ENCODE results near the gene GABRG3. TPM values are rescaled to one million over a fixed set of nuclear protein-coding genes. Genes with fewer than 3 reads are reported as not detected.

Gene GABRG3
- total and polyA plus RNA-seq, 3 experiments from 2014 or later, result not detected

DNA sequence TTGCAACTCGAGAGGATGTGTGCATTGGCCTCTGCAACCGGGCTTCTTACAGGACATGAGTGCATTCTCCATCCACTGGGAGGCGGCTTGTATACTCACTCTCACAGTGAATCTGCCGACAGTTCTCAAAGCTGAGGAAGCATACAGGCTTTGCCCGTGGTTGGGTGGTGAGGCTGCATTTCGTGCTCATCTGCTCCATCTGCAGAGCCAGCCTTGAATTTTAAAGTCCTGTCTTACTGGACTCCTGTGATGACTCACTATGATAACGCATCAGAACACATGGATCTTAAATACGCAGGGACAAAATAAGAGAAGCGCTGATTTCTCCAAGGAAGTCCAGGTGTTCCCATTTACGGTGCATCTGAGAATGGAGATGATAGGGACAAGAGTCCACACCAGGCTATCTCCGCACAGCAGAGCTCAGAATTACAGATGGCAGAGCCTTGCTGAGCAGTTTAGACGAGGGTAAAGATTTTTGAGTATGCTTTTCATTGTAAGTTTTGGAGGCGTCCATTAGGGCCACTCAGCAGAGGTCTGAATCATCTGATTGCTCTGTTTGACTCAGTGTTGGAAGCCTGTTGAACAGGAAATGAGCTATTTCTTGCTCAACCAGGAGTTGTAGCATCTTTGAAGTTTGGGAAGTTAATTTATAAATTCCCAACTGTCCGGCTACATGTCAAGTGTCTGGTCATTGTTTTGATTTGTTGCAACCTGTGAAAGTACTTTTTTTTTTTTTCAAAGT is 87.1 kb downstream of the GABRG3 start:
- ChIA-PET CTCF (no interaction called here), POLR2A (no interaction called here)
- Histone ChIP-seq H3K4me1 (ENCODE audit: insufficient read depth, low read length) (no peaks in the 10 kb centered on the region), H3K27ac (ENCODE audit: low read depth, low read length) (no peak overlapping the region), H3K27me3 (ENCODE audit: insufficient read depth, low read length, poor library complexity, severe bottlenecking) (no peaks in the 10 kb centered on the region), H3K36me3 (ENCODE audit: insufficient read depth, low read length) (no peaks in the 10 kb centered on the region), H3K9me3 (ENCODE audit: low read length) (no peaks in the 10 kb centered on the region), H3K4me3 (ENCODE audit: low read length) (no peak overlapping the region)
- no peak overlapping the region for H3K4me3 Mint-ChIP-seq
- no peak overlapping the region for H3K27ac Mint-ChIP-seq
- H3K36me3 Mint-ChIP-seq, result no peaks in the 10 kb centered on the region
- H3K27me3 Mint-ChIP-seq, result no peaks in the 10 kb centered on the region
- no peaks in the 10 kb centered on the region for H3K4me1 Mint-ChIP-seq
- peaks cover 2 to 15% (median 4%) of the 10 kb centered on the region in 5 donors for H3K9me3 Mint-ChIP-seq
- no peak for DNase-seq

DNA sequence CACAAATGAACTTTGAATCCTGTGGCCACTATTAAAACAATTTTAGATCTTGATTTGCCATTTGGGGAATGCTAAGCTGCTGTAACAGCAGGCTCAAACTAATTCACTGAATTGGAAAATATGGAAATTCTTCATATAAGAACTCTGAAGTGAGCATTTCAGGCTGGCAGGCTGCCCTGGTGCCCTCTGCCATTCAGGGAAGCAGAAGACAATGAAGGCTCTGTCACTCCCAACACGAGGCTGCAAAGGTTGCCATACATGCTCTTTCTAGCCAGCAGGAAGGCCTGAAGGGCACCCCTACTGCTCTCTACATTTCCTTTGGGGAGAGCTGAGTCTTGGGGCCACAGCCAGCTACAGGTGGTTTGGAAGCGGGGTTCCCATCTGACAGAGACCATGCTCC is 88.0 kb downstream of the GABRG3 start:
- no peaks in the 10 kb centered on the region for H3K27me3 Mint-ChIP-seq
- CTCF ChIA-PET, result no interaction called here
- DNase-seq, result no peak
- Histone ChIP-seq H3K27me3 (ENCODE audit: insufficient read depth, low read length, poor library complexity, severe bottlenecking) (no peaks in the 10 kb centered on the region), H3K36me3 (ENCODE audit: insufficient read depth, low read length) (no peaks in the 10 kb centered on the region), H3K9me3 (ENCODE audit: low read length) (no peaks in the 10 kb centered on the region), H3K4me1 (ENCODE audit: insufficient read depth, low read length) (no peaks in the 10 kb centered on the region), H3K4me3 (ENCODE audit: low read length) (no peak overlapping the region), H3K27ac (ENCODE audit: low read depth, low read length) (no peak overlapping the region)
- H3K36me3 Mint-ChIP-seq, result no peaks in the 10 kb centered on the region
- peaks cover 0 to 15% (median 4%) of the 10 kb centered on the region in 5 donors for H3K9me3 Mint-ChIP-seq
- no peaks in the 10 kb centered on the region for H3K4me1 Mint-ChIP-seq
- H3K4me3 Mint-ChIP-seq, result no peak overlapping the region
- H3K27ac Mint-ChIP-seq, result no peak overlapping the region
- POLR2A ChIA-PET, result no interaction called here

GRCh38 chr15:27059610-27060202 is 88.7 kb downstream of the GABRG3 start:
- CTCF ChIA-PET, result no interaction called here
- H3K27me3 ChIP-seq (ENCODE audit: insufficient read depth, low read length, poor library complexity, severe bottlenecking), result no peaks in the 10 kb centered on the region
- no peak overlapping the region for H3K27ac ChIP-seq (ENCODE audit: low read depth, low read length)
- Mint-ChIP-seq H3K4me1 (no peaks in the 10 kb centered on the region), H3K27me3 (no peaks in the 10 kb centered on the region), H3K27ac (no peak overlapping the region), H3K36me3 (no peaks in the 10 kb centered on the region), H3K9me3 (peaks cover 0 to 15% (median 2%) of the 10 kb centered on the region in 5 donors), H3K4me3 (no peak overlapping the region)
- H3K9me3 ChIP-seq (ENCODE audit: low read length), result no peaks in the 10 kb centered on the region
- no peak for DNase-seq
- POLR2A ChIA-PET, result no interaction called here
- no peaks in the 10 kb centered on the region for H3K36me3 ChIP-seq (ENCODE audit: insufficient read depth, low read length)
- H3K4me1 ChIP-seq (ENCODE audit: insufficient read depth, low read length), result no peaks in the 10 kb centered on the region
- no peak overlapping the region for H3K4me3 ChIP-seq (ENCODE audit: low read length)

- Mint-ChIP-seq H3K9me3 (peaks cover 2 to 28% (median 9%) of the 10 kb centered on the region in 5 donors), H3K4me3 (no peak overlapping the region), H3K27ac (no peak overlapping the region), H3K36me3 (no peaks in the 10 kb centered on the region), H3K4me1 (no peaks in the 10 kb centered on the region), H3K27me3 (no peaks in the 10 kb centered on the region)
- CTCF ChIA-PET, result no interaction called here
- H3K9me3 ChIP-seq (ENCODE audit: low read length), result no peaks in the 10 kb centered on the region
- POLR2A ChIA-PET, result no interaction called here
- H3K4me1 ChIP-seq (ENCODE audit: insufficient read depth, low read length), result no peaks in the 10 kb centered on the region
- H3K36me3 ChIP-seq (ENCODE audit: insufficient read depth, low read length), result no peaks in the 10 kb centered on the region
- H3K27ac ChIP-seq (ENCODE audit: low read depth, low read length), result no peak overlapping the region
- H3K27me3 ChIP-seq (ENCODE audit: insufficient read depth, low read length, poor library complexity, severe bottlenecking), result no peaks in the 10 kb centered on the region
- DNase-seq, result no peak
- H3K4me3 ChIP-seq (ENCODE audit: low read length), result no peak overlapping the region
These were observed 90.8 kb downstream of the GABRG3 start for GRCh38 chr15:27061739-27062138.

DNA sequence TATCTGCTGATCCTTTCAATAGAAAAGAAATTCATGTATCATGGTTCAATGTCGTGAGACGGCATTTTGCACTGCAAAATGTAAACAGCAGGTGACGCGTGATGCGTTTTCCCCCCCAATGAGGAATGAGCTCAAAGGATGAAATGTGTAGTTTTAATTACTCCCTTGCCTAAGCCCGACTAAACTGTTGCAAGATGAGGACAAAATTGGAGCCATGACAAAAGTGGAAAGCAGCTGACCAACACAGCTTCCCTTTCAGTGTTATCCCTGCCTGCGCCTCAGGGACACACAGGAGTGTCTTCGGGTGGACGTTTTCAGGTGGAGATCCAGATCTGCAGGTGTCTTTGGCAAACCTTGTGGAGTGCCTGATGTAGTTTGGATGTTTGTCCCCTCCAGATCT is 92.0 kb downstream of the GABRG3 start:
- ChIA-PET POLR2A (no interaction called here), CTCF (no interaction called here)
- Histone ChIP-seq H3K36me3 (ENCODE audit: insufficient read depth, low read length) (no peaks in the 10 kb centered on the region), H3K4me3 (ENCODE audit: low read length) (no peak overlapping the region), H3K27ac (ENCODE audit: low read depth, low read length) (no peak overlapping the region), H3K27me3 (ENCODE audit: insufficient read depth, low read length, poor library complexity, severe bottlenecking) (no peaks in the 10 kb centered on the region), H3K4me1 (ENCODE audit: insufficient read depth, low read length) (no peaks in the 10 kb centered on the region), H3K9me3 (ENCODE audit: low read length) (no peaks in the 10 kb centered on the region)
- DNase-seq, result no peak
- H3K36me3 Mint-ChIP-seq, result no peaks in the 10 kb centered on the region
- no peaks in the 10 kb centered on the region for H3K27me3 Mint-ChIP-seq
- no peak overlapping the region for H3K27ac Mint-ChIP-seq
- H3K4me1 Mint-ChIP-seq, result no peaks in the 10 kb centered on the region
- no peak overlapping the region for H3K4me3 Mint-ChIP-seq
- peaks cover 7 to 35% (median 14%) of the 10 kb centered on the region in 5 donors for H3K9me3 Mint-ChIP-seq

- CTCF ChIA-PET, result no interaction called here
- POLR2A ChIA-PET, result no interaction called here
- H3K4me3 Mint-ChIP-seq, result no peak overlapping the region
- no peak for DNase-seq
- H3K27me3 ChIP-seq (ENCODE audit: insufficient read depth, low read length, poor library complexity, severe bottlenecking), result no peaks in the 10 kb centered on the region
- no peak overlapping the region for H3K4me3 ChIP-seq (ENCODE audit: low read length)
- H3K27me3 Mint-ChIP-seq, result no peaks in the 10 kb centered on the region
- H3K9me3 ChIP-seq (ENCODE audit: low read length), result peaks cover 5% of the 10 kb centered on the region
- H3K9me3 Mint-ChIP-seq, result peaks cover 14 to 39% (median 18%) of the 10 kb centered on the region in 5 donors
- no peak overlapping the region for H3K27ac Mint-ChIP-seq
- H3K4me1 ChIP-seq (ENCODE audit: insufficient read depth, low read length), result no peaks in the 10 kb centered on the region
- H3K27ac ChIP-seq (ENCODE audit: low read depth, low read length), result no peak overlapping the region
- no peaks in the 10 kb centered on the region for H3K4me1 Mint-ChIP-seq
- H3K36me3 ChIP-seq (ENCODE audit: insufficient read depth, low read length), result no peaks in the 10 kb centered on the region
- no peaks in the 10 kb centered on the region for H3K36me3 Mint-ChIP-seq
These were observed 93.1 kb downstream of the GABRG3 start for GRCh38 chr15:27064080-27064479.

GRCh38 chr15:27065151-27065550 is 94.2 kb downstream of the GABRG3 start:
- no peaks in the 10 kb centered on the region for H3K4me1 ChIP-seq (ENCODE audit: insufficient read depth, low read length)
- ChIA-PET POLR2A (no interaction called here), CTCF (no interaction called here)
- Mint-ChIP-seq H3K4me1 (no peaks in the 10 kb centered on the region), H3K27me3 (no peaks in the 10 kb centered on the region), H3K4me3 (no peak overlapping the region), H3K27ac (no peak overlapping the region), H3K9me3 (peaks cover 16 to 46% (median 21%) of the 10 kb centered on the region in 5 donors), H3K36me3 (no peaks in the 10 kb centered on the region)
- H3K4me3 ChIP-seq (ENCODE audit: low read length), result no peak overlapping the region
- H3K36me3 ChIP-seq (ENCODE audit: insufficient read depth, low read length), result no peaks in the 10 kb centered on the region
- H3K27ac ChIP-seq (ENCODE audit: low read depth, low read length), result no peak overlapping the region
- H3K27me3 ChIP-seq (ENCODE audit: insufficient read depth, low read length, poor library complexity, severe bottlenecking), result no peaks in the 10 kb centered on the region
- peaks cover 5% of the 10 kb centered on the region for H3K9me3 ChIP-seq (ENCODE audit: low read length)
- no peak for DNase-seq

- Mint-ChIP-seq H3K27ac (no peak overlapping the region), H3K27me3 (no peaks in the 10 kb centered on the region), H3K4me3 (no peak overlapping the region), H3K36me3 (no peaks in the 10 kb centered on the region), H3K4me1 (no peaks in the 10 kb centered on the region), H3K9me3 (peaks cover 18 to 48% (median 21%) of the 10 kb centered on the region in 5 donors)
- no peaks in the 10 kb centered on the region for H3K4me1 ChIP-seq (ENCODE audit: insufficient read depth, low read length)
- H3K36me3 ChIP-seq (ENCODE audit: insufficient read depth, low read length), result no peaks in the 10 kb centered on the region
- H3K4me3 ChIP-seq (ENCODE audit: low read length), result no peak overlapping the region
- ChIA-PET POLR2A (no interaction called here), CTCF (no interaction called here)
- H3K9me3 ChIP-seq (ENCODE audit: low read length), result peaks cover 5% of the 10 kb centered on the region
- H3K27me3 ChIP-seq (ENCODE audit: insufficient read depth, low read length, poor library complexity, severe bottlenecking), result no peaks in the 10 kb centered on the region
- H3K27ac ChIP-seq (ENCODE audit: low read depth, low read length), result no peak overlapping the region
- DNase-seq, result no peak
These were observed 94.8 kb downstream of the GABRG3 start for GRCh38 chr15:27065785-27066184.

Data from CD8-positive, alpha-beta memory T cell (primary cell).